HepG2 (cell line): ENCODE measurements around the gene NEU1. TPM values are rescaled to one million over a fixed set of nuclear protein-coding genes. Genes with fewer than 3 reads are reported as not detected.

Source experiments
- ATAC-seq: fragments of 200-7000 bp; cut with Tn5 transposase; 3 replicates; pipeline ENCODE4 v1.9.1; 2020; ENCODE audit warnings: mild to moderate bottlenecking, moderate library complexity
- BruUV-seq: library from RNA; stranded (reverse); fragments of 400-500 nt; replicated peaks from 2 replicates; lab custom pipeline; 2021; lab: Mats Ljungman, UMichigan
- CTCF ChIA-PET: fragments of 300-600 bp; formaldehyde crosslinking; extraction: SDS; loops from one replicate; lab custom pipeline; 2021; ENCODE audit warnings: low total read pairs, inconsistent platforms, low intra/inter-chr PET ratio; lab: Yijun Ruan, JAX
- POLR2A ChIA-PET: fragments of 350-600 bp; sonication (Branson Sonifier 250); formaldehyde crosslinking; loops from one replicate; lab custom pipeline; 2020; ENCODE audit warnings: antibody characterized with exemption, inconsistent platforms; lab: Yijun Ruan, JAX
- DNase-seq: peaks from one replicate; pipeline ENCODE4 v3.0.0-alpha.2; 2015; ENCODE audit warnings: low spot score
- FAIRE-seq: peaks from 3 replicates; lab custom pipeline; 2011; peaks lifted over from hg19 to GRCh38; lab: Jason Lieb, UNC
- H2AFZ ChIP-seq: one replicate; pipeline ENCODE4 v1.6.1; 2011; ENCODE audit warnings: low read length, inconsistent platforms
- H3K27ac ChIP-seq: fragments of 300-600 bp; 3 replicates; pipeline ENCODE4 v1.8.0; 2011; ENCODE audit warnings: mixed run types, mild to moderate bottlenecking, mixed read lengths, low read length, inconsistent platforms; ENCODE audit not compliant: insufficient read depth; ENCODE audit errors: extremely low read length
- H3K27me3 ChIP-seq, 2 experiments: fragments of 200-600 bp in 1 of 2; 2 replicates in 1 of 2; 3 replicates in 1 of 2; pipeline versions ENCODE4 v1.6.0 to v1.8.0; 2011; ENCODE audit warnings: low read length in 2 of 2, mild to moderate bottlenecking in 2 of 2, moderate library complexity in 2 of 2, inconsistent platforms in 1 of 2; ENCODE audit not compliant: insufficient read depth in 2 of 2, control insufficient read depth in 1 of 2
- H3K36me3 ChIP-seq, 2 experiments: fragments of 200-600 bp in 1 of 2; replicated peaks in 1 of 2; 2 replicates in 1 of 2; 3 replicates in 1 of 2; pipeline versions ENCODE4 v1.5.1 to v1.8.0; 2011; ENCODE audit warnings: low read length in 2 of 2, inconsistent platforms in 1 of 2; ENCODE audit not compliant: insufficient read depth in 2 of 2, control insufficient read depth in 1 of 2
- H3K4me1 ChIP-seq: 2 replicates; pipeline ENCODE4 v1.5.1; 2012; ENCODE audit warnings: low read length, inconsistent platforms; ENCODE audit not compliant: insufficient read depth
- H3K4me2 ChIP-seq: 2 replicates; pipeline ENCODE4 v1.6.0; 2011; ENCODE audit warnings: low read depth, low read length, inconsistent platforms
- H3K4me3 ChIP-seq, 3 experiments: fragments of 200-600 bp in 1 of 3; sonication (generic), shearing (Covaris generic) in 1 of 3; replicated peaks in 1 of 3; 2 replicates each; pipeline ENCODE4 v1.5.1; 2011 to 2016; ENCODE audit warnings: low read length in 3 of 3, inconsistent platforms in 2 of 3, low read depth in 2 of 3, mild to moderate bottlenecking in 2 of 3, control low read depth in 1 of 3, mixed read lengths in 1 of 3; ENCODE audit not compliant: insufficient read depth in 1 of 3
- H3K79me2 ChIP-seq: one replicate; pipeline ENCODE4 v1.6.1; 2011; ENCODE audit warnings: low read length, inconsistent platforms; ENCODE audit not compliant: insufficient read depth
- H3K9ac ChIP-seq: 2 replicates; pipeline ENCODE4 v1.6.0; 2011; ENCODE audit warnings: mild to moderate bottlenecking, low read depth, low read length, inconsistent platforms; ENCODE audit not compliant: insufficient read depth
- H3K9me3 ChIP-seq: 2 replicates; pipeline ENCODE4 v1.5.1; 2012; ENCODE audit warnings: mild to moderate bottlenecking, low read length
- H4K20me1 ChIP-seq: 2 replicates; pipeline ENCODE4 v1.6.0; 2011; ENCODE audit warnings: inconsistent platforms, mild to moderate bottlenecking, low read length, moderate library complexity; ENCODE audit not compliant: insufficient read depth
- MTF1 ChIP-seq: sonication (generic); formaldehyde crosslinking; IDR thresholded peaks from 2 replicates; pipeline ENCODE4 v1.5.0; 2020; ENCODE audit warnings: missing genetic modification reagents
- SP5 ChIP-seq: IDR thresholded peaks from 2 replicates; pipeline ENCODE4 v1.6.1; 2016; ENCODE audit warnings: low read depth, borderline replicate concordance
- WGBS: methylation state at CpG from one replicate; pipeline ENCODE4 v1.1.6; 2017; ENCODE audit warnings: low lambda C conversion rate; 5-methylcytosine and 5-hydroxymethylcytosine counted together
- in situ Hi-C: cut with HindIII; loops from 2 replicates; pipeline ENCODE4 v1.10.0; 2017; ENCODE audit warnings: low pct_unique_long_range_greater_than_20kb; ENCODE audit not compliant: extremely low pct_ligation_motif_present
- intact Hi-C: fragments of 100-400 bp; cut with micrococcal nuclease; formaldehyde crosslinking; loops from one replicate; pipeline ENCODE4 v1.10.0; 2022; ENCODE audit not compliant: unreplicated experiment
- polyA plus RNA-seq, 8 experiments: library from polyadenylated mRNA; depleted of rRNA in 3 of 8; stranded (reverse) in 7 of 8; unstranded in 1 of 8; fragments of >200 nt; fragmentation: Illumina TruSeq in 4 of 8; extraction: Trizol in 4 of 8; gene quantifications; 2 replicates each; pipeline versions ENCODE4 v1.2.1 to v1.2.3, GENCODE V29; 2011 to 2016; ENCODE audit warnings: low read depth in 4 of 8, missing spikeins in 1 of 8, mixed read lengths in 1 of 8; ENCODE audit not compliant: insufficient read depth in 1 of 8
- total RNA-seq, 5 experiments: library from RNA; depleted of rRNA; stranded (reverse); fragments of >200 nt; fragmentation: Illumina TruSeq; extraction: Trizol; gene quantifications; 2 replicates each; pipeline ENCODE4 v1.2.3, GENCODE V29; 2016; ENCODE audit warnings: low read depth in 1 of 5
- TF ChIP-seq, protein P1 (sequence below): sonication (generic); formaldehyde crosslinking; IDR thresholded peaks from 2 replicates; pipeline ENCODE4 v1.5.1; 2020; ENCODE audit warnings: missing genetic modification reagents, mild to moderate bottlenecking, borderline replicate concordance
- TF ChIP-seq, protein P2 (sequence below): sonication (generic); formaldehyde crosslinking; IDR thresholded peaks from 2 replicates; pipeline ENCODE4 v1.4.0; 2020; ENCODE audit warnings: missing genetic modification reagents
- TF ChIP-seq, protein P3 (sequence below): sonication (generic); formaldehyde crosslinking; IDR thresholded peaks from 2 replicates; pipeline ENCODE4 v1.8.1; 2023; ENCODE audit warnings: mild to moderate bottlenecking, inconsistent platforms, moderate library complexity, missing genetic modification reagents, borderline replicate concordance
- TF ChIP-seq, protein P4 (sequence below): IDR thresholded peaks from 2 replicates; pipeline ENCODE4 v1.6.1; 2016; ENCODE audit warnings: missing compliant biosample characterization, missing genetic modification reagents, borderline replicate concordance
- TF ChIP-seq, protein P5 (sequence below): sonication (generic); formaldehyde crosslinking; IDR thresholded peaks from 2 replicates; pipeline ENCODE4 v1.5.0; 2020; ENCODE audit warnings: missing genetic modification reagents, mild to moderate bottlenecking, borderline replicate concordance
- TF ChIP-seq, protein P6 (sequence below): sonication (generic); formaldehyde crosslinking; IDR thresholded peaks from 2 replicates; pipeline ENCODE4 v1.5.1; 2020; ENCODE audit warnings: missing genetic modification reagents, mild to moderate bottlenecking, borderline replicate concordance
- TF ChIP-seq, protein P7 (sequence below): IDR thresholded peaks from 2 replicates; pipeline ENCODE4 v1.6.1; 2016; ENCODE audit warnings: control low read depth

NEU1 gene
- total and polyA plus RNA-seq, 2 of the 13 experiments (the other 11 are each of a cell fraction or from before 2014, with no cell fraction given) = 215 to 297 TPM

DNA sequence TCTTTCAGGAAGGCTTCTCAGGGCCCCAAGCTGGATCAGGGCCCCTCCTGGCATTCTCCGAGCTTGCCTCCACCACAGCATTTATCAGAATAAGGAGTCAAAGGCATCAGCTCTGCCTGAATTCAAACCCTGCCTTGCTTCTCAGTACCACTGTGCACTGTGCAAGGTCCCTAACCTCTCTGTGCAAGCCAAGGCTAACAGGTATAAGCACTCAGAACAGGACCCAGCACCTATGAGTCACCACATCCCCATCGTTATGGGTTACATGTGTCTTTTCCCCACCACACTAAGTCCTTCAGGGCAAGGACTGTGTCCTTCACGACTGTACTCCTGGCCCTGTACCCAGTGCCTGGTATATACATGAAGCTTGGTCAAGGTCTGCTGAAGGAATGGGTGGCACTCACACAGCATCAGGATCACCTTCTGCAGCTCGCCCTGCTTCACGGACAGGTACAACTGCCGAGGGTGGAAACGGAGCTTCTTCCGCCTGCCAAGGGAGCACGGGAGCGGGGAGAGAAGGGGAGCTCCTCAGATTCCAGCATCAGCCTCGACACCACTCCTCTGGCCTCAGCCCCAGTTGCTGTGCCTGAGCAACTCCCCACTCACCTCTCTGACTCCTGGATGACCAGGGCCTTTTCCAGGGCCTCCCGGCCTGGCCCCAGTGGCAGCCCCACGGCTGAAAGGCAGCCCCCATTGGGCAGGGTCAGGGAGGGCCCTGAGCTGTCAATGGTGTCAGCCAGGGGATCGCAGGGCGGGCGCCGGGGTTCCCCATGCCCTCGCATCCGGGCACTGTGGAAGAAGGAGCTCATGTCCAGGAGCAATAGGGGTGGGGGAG, 24.8 kb upstream of the NEU1 start:
- no peak overlapping the region for H3K27ac ChIP-seq
- ATAC-seq (no peak), FAIRE-seq (no peak), DNase-seq (no peak)
- no peak overlapping the region for H3K4me3 ChIP-seq
- WGBS = 98% methylated on average over 18 of the region's 19 CpGs
- POLR2A ChIA-PET = interaction anchor here (0.6 to 2.1 kb wide), 2 partner anchors 25 to 88 kb away, joined by 3 to 5 read pairs; partner anchors contain the start of gene NEU1
- H4K20me1 ChIP-seq = no peaks in the 10 kb centered on the region
- CTCF ChIA-PET = no interaction called here
- no peak overlapping the region for H3K9ac ChIP-seq
- H3K79me2 ChIP-seq = no peaks in the 10 kb centered on the region
- no peaks in the 10 kb centered on the region for H3K4me1 ChIP-seq
- no peak overlapping the region for H3K4me2 ChIP-seq
- in situ Hi-C loops (no loop called here), intact Hi-C loops (no loop called here)
- no TSS peak for BruUV-seq
- no peaks in the 10 kb centered on the region for H3K9me3 ChIP-seq
- no peaks in the 10 kb centered on the region for H3K27me3 ChIP-seq
- H2AFZ ChIP-seq = no peak overlapping the region
- H3K36me3 ChIP-seq = peaks cover 57 to 88% of the 10 kb centered on the region in 2 experiments
- TF ChIP-seq, protein P1, sequence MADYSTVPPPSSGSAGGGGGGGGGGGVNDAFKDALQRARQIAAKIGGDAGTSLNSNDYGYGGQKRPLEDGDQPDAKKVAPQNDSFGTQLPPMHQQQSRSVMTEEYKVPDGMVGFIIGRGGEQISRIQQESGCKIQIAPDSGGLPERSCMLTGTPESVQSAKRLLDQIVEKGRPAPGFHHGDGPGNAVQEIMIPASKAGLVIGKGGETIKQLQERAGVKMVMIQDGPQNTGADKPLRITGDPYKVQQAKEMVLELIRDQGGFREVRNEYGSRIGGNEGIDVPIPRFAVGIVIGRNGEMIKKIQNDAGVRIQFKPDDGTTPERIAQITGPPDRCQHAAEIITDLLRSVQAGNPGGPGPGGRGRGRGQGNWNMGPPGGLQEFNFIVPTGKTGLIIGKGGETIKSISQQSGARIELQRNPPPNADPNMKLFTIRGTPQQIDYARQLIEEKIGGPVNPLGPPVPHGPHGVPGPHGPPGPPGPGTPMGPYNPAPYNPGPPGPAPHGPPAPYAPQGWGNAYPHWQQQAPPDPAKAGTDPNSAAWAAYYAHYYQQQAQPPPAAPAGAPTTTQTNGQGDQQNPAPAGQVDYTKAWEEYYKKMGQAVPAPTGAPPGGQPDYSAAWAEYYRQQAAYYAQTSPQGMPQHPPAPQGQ (CRISPR knock-in tag) = no peak
- TF ChIP-seq, protein P2, sequence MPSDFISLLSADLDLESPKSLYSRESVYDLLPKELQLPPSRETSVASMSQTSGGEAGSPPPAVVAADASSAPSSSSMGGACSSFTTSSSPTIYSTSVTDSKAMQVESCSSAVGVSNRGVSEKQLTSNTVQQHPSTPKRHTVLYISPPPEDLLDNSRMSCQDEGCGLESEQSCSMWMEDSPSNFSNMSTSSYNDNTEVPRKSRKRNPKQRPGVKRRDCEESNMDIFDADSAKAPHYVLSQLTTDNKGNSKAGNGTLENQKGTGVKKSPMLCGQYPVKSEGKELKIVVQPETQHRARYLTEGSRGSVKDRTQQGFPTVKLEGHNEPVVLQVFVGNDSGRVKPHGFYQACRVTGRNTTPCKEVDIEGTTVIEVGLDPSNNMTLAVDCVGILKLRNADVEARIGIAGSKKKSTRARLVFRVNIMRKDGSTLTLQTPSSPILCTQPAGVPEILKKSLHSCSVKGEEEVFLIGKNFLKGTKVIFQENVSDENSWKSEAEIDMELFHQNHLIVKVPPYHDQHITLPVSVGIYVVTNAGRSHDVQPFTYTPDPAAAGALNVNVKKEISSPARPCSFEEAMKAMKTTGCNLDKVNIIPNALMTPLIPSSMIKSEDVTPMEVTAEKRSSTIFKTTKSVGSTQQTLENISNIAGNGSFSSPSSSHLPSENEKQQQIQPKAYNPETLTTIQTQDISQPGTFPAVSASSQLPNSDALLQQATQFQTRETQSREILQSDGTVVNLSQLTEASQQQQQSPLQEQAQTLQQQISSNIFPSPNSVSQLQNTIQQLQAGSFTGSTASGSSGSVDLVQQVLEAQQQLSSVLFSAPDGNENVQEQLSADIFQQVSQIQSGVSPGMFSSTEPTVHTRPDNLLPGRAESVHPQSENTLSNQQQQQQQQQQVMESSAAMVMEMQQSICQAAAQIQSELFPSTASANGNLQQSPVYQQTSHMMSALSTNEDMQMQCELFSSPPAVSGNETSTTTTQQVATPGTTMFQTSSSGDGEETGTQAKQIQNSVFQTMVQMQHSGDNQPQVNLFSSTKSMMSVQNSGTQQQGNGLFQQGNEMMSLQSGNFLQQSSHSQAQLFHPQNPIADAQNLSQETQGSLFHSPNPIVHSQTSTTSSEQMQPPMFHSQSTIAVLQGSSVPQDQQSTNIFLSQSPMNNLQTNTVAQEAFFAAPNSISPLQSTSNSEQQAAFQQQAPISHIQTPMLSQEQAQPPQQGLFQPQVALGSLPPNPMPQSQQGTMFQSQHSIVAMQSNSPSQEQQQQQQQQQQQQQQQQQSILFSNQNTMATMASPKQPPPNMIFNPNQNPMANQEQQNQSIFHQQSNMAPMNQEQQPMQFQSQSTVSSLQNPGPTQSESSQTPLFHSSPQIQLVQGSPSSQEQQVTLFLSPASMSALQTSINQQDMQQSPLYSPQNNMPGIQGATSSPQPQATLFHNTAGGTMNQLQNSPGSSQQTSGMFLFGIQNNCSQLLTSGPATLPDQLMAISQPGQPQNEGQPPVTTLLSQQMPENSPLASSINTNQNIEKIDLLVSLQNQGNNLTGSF (CRISPR knock-in tag) = no peak
- TF ChIP-seq, protein P3, sequence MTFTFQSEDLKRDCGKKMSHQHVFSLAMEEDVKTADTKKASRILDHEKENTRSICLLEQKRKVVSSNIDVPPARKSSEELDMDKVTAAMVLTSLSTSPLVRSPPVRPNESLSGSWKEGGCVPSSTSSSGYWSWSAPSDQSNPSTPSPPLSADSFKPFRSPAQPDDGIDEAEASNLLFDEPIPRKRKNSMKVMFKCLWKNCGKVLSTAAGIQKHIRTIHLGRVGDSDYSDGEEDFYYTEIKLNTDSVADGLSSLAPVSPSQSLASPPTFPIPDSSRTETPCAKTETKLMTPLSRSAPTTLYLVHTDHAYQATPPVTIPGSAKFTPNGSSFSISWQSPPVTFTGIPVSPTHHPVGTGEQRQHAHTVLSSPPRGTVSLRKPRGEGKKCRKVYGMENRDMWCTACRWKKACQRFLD (CRISPR knock-in tag) = no peak
- TF ChIP-seq, protein P4, sequence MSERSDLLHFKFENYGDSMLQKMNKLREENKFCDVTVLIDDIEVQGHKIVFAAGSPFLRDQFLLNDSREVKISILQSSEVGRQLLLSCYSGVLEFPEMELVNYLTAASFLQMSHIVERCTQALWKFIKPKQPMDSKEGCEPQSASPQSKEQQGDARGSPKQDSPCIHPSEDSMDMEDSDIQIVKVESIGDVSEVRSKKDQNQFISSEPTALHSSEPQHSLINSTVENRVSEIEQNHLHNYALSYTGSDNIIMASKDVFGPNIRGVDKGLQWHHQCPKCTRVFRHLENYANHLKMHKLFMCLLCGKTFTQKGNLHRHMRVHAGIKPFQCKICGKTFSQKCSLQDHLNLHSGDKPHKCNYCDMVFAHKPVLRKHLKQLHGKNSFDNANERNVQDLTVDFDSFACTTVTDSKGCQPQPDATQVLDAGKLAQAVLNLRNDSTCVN = no peak
- TF ChIP-seq, protein P5, sequence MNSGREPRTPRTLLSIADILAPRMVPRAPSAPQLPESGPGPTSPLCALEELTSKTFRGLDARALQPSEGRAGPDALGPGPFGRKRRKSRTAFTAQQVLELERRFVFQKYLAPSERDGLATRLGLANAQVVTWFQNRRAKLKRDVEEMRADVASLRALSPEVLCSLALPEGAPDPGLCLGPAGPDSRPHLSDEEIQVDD (CRISPR knock-in tag) = no peak
- TF ChIP-seq MTF1 (CRISPR knock-in tag) (no peak), SP5 (CRISPR knock-in tag) (no peak)
- TF ChIP-seq, protein P6, sequence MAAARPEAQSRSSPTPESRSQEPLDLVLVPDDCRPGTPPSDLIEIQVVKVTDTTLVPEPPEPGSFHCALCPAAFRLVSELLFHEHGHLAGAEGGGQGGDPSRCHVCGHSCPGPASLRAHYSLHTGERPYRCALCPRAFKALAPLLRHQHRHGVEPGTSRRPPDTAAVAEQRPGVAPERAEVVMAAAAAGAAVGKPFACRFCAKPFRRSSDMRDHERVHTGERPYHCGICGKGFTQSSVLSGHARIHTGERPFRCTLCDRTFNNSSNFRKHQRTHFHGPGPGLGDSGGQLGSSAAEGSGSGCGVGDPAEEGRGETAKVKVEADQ (CRISPR knock-in tag) = no peak
- TF ChIP-seq, protein P7, sequence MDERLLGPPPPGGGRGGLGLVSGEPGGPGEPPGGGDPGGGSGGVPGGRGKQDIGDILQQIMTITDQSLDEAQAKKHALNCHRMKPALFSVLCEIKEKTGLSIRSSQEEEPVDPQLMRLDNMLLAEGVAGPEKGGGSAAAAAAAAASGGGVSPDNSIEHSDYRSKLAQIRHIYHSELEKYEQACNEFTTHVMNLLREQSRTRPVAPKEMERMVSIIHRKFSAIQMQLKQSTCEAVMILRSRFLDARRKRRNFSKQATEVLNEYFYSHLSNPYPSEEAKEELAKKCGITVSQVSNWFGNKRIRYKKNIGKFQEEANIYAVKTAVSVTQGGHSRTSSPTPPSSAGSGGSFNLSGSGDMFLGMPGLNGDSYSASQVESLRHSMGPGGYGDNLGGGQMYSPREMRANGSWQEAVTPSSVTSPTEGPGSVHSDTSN (CRISPR knock-in tag) = no peak
